HCT116 (cell line): Measurements from ENCODE around the gene METTL27. TPM values are rescaled to one million over a fixed set of nuclear protein-coding genes. Genes with fewer than 3 reads are reported as not detected.

ENCODE experiments used
- total RNA-seq: library from RNA; stranded (reverse); gene quantifications from one replicate; pipeline ENCODE4 v1.2.1, GENCODE V29; 2021; ENCODE audit not compliant: unreplicated experiment

The METTL27 gene
- total RNA-seq, 1 experiment from 2014 or later: 30.4 TPM

Other genes starting within 250 kb of the METTL27 start
- gene MLXIPL, start 218.0 kb downstream of the METTL27 start, total RNA-seq: 79.4 TPM
- 9.5 TPM for gene VPS37D, start 174.7 kb downstream of the METTL27 start, total RNA-seq
- gene DNAJC30, start 159.1 kb downstream of the METTL27 start, total RNA-seq: 8.5 TPM
- gene BUD23, start 158.9 kb downstream of the METTL27 start, total RNA-seq: 168 TPM
- gene STX1A, start 122.8 kb downstream of the METTL27 start, total RNA-seq: 39.4 TPM
- 69.8 TPM for gene ABHD11, start 103.7 kb downstream of the METTL27 start, total RNA-seq
- gene CLDN3, start 72.2 kb downstream of the METTL27 start, total RNA-seq: 19.2 TPM
- 234 TPM for gene CLDN4, start 11.5 kb downstream of the METTL27 start, total RNA-seq
- 1.1 TPM for gene TMEM270, start 18.6 kb upstream of the METTL27 start, total RNA-seq
- gene ELN, start 185.7 kb upstream of the METTL27 start, total RNA-seq: 0.17 TPM
- gene LIMK1, start 241.3 kb upstream of the METTL27 start, total RNA-seq: 56.3 TPM